IMR-90 (cell line): ENCODE data around the gene DNAJA1. TPM values are rescaled to one million over a fixed set of nuclear protein-coding genes. Genes with fewer than 3 reads are reported as not detected.

Experiments used
- ATAC-seq: fragments of 200-7000 bp; cut with Tn5 transposase; 2 replicates; pipeline ENCODE4 v1.9.1; 2020; ENCODE audit warnings: low read depth, mild to moderate bottlenecking, moderate library complexity
- BruUV-seq: library from RNA; stranded (reverse); fragments of 400-500 nt; replicated peaks from 2 replicates; lab custom pipeline; 2021; lab: Mats Ljungman, UMichigan
- CTCF ChIA-PET: fragments of 300-600 bp; formaldehyde crosslinking; extraction: SDS; loops from one replicate; lab custom pipeline; 2021; ENCODE audit warnings: antibody characterized with exemption; lab: Yijun Ruan, JAX
- POLR2A ChIA-PET: fragments of 300-600 bp; sonication (Branson Sonifier 250); formaldehyde crosslinking; loops from one replicate; lab custom pipeline; 2022; ENCODE audit warnings: antibody characterized with exemption; ENCODE audit not compliant: unreplicated experiment; lab: Charles Lee
- DNase-seq: peaks from one replicate; pipeline ENCODE4 v3.0.0; 2013
- H2AFZ ChIP-seq: replicated peaks from 2 replicates; pipeline ENCODE3; 2013; ENCODE audit warnings: low read length, mild to moderate bottlenecking; ENCODE audit not compliant: poor library complexity
- H2AK5ac ChIP-seq: 2 replicates; pipeline ENCODE4 v1.6.1; 2013; ENCODE audit warnings: low read depth, low read length, inconsistent platforms
- H2AK9ac ChIP-seq: replicated peaks from 2 replicates; pipeline ENCODE3; 2013; ENCODE audit warnings: mild to moderate bottlenecking, low read depth, low read length, moderate library complexity; ENCODE audit not compliant: poor library complexity
- H2BK120ac ChIP-seq: 2 replicates; pipeline ENCODE4 v1.6.1; 2013; ENCODE audit warnings: low read depth, low read length, inconsistent platforms
- H2BK15ac ChIP-seq: 3 replicates; pipeline ENCODE4 v1.6.1; 2013; ENCODE audit warnings: low read depth, low read length, inconsistent platforms
- H2BK20ac ChIP-seq: 2 replicates; pipeline ENCODE4 v1.6.1; 2013; ENCODE audit warnings: low read depth, mild to moderate bottlenecking, inconsistent platforms, low read length, moderate library complexity
- H2BK5ac ChIP-seq: 2 replicates; pipeline ENCODE4 v1.6.1; 2013; ENCODE audit warnings: mild to moderate bottlenecking, low read depth, low read length, inconsistent platforms; ENCODE audit not compliant: poor library complexity, severe bottlenecking
- H3K14ac ChIP-seq: replicated peaks from 2 replicates; pipeline ENCODE4 v1.6.1; 2013; ENCODE audit warnings: low read depth, low read length, inconsistent platforms
- H3K18ac ChIP-seq: 2 replicates; pipeline ENCODE4 v1.6.1; 2013; ENCODE audit warnings: low read depth, low read length, control low read depth
- H3K23ac ChIP-seq: 2 replicates; pipeline ENCODE4 v1.6.1; 2013; ENCODE audit warnings: low read depth, low read length, inconsistent platforms
- H3K27ac ChIP-seq: 2 replicates; pipeline ENCODE4 v1.5.1; 2013; ENCODE audit warnings: mild to moderate bottlenecking, control low read depth, low read length; ENCODE audit not compliant: insufficient read depth
- H3K27me3 ChIP-seq: 2 replicates; pipeline ENCODE4 v1.6.1; 2013; ENCODE audit warnings: low read length; ENCODE audit not compliant: control insufficient read depth, insufficient read depth
- H3K36me3 ChIP-seq: 2 replicates; pipeline ENCODE4 v1.6.1; 2013; ENCODE audit warnings: low read length, mixed read lengths; ENCODE audit not compliant: control insufficient read depth, insufficient read depth
- H3K4ac ChIP-seq: 2 replicates; pipeline ENCODE4 v1.6.1; 2013; ENCODE audit warnings: low read depth, low read length, inconsistent platforms
- H3K4me1 ChIP-seq: 2 replicates; pipeline ENCODE4 v1.6.1; 2013; ENCODE audit warnings: low read length, mixed read lengths; ENCODE audit not compliant: control insufficient read depth, insufficient read depth
- H3K4me2 ChIP-seq: 2 replicates; pipeline ENCODE4 v1.6.1; 2013; ENCODE audit warnings: low read depth, mild to moderate bottlenecking, control low read depth, low read length, moderate library complexity
- H3K4me3 ChIP-seq: 2 replicates; pipeline ENCODE4 v1.5.1; 2013; ENCODE audit warnings: low read depth, mild to moderate bottlenecking, control low read depth, low read length, moderate library complexity; ENCODE audit not compliant: insufficient read depth
- H3K56ac ChIP-seq: 2 replicates; pipeline ENCODE4 v1.6.1; 2013; ENCODE audit warnings: low read length, inconsistent platforms; ENCODE audit not compliant: insufficient read depth; ENCODE audit errors: extremely low read depth
- H3K79me1 ChIP-seq, 2 experiments: 2 replicates each; pipeline ENCODE4 v1.6.1; 2013; ENCODE audit warnings: low read length in 2 of 2, inconsistent platforms in 1 of 2, low read depth in 1 of 2
- H3K9ac ChIP-seq: 2 replicates; pipeline ENCODE4 v1.6.1; 2013; ENCODE audit warnings: low read depth, low read length, control low read depth
- H3K9me1 ChIP-seq: 2 replicates; pipeline ENCODE4 v1.6.1; 2013; ENCODE audit warnings: low read length, inconsistent platforms; ENCODE audit not compliant: insufficient read depth
- H3K9me3 ChIP-seq: 2 replicates; pipeline ENCODE4 v1.6.1; 2013; ENCODE audit warnings: low read length; ENCODE audit not compliant: control insufficient read depth, insufficient read depth
- H4K20me1 ChIP-seq: 2 replicates; pipeline ENCODE4 v1.6.1; 2013; ENCODE audit warnings: low read length, inconsistent platforms; ENCODE audit not compliant: insufficient read depth
- H4K5ac ChIP-seq: 2 replicates; pipeline ENCODE4 v1.6.1; 2013; ENCODE audit warnings: mild to moderate bottlenecking, low read depth, low read length, control low read depth
- H4K8ac ChIP-seq, 2 experiments: 2 replicates each; pipeline ENCODE4 v1.6.1; 2013; ENCODE audit warnings: low read depth in 2 of 2, low read length in 2 of 2, control low read depth in 1 of 2, inconsistent platforms in 1 of 2
- H4K91ac ChIP-seq: 2 replicates; pipeline ENCODE4 v1.6.1; 2013; ENCODE audit warnings: low read depth, low read length, inconsistent platforms; ENCODE audit not compliant: insufficient read depth
- CEBPB ChIP-seq: IDR thresholded peaks from 2 replicates; pipeline ENCODE4 v1.6.1; 2012; ENCODE audit warnings: low read depth, low read length, improper control_type of control experiment
- MAFK ChIP-seq: IDR thresholded peaks from 2 replicates; pipeline ENCODE4 v1.6.1; 2012; ENCODE audit warnings: low read depth, low read length, improper control_type of control experiment
- POLR2A ChIP-seq: IDR thresholded peaks from 2 replicates; pipeline ENCODE4 v1.6.1; 2012; ENCODE audit warnings: mild to moderate bottlenecking, low read depth, low read length
- RFX5 ChIP-seq: IDR thresholded peaks from 2 replicates; pipeline ENCODE4 v1.8.0; 2012; ENCODE audit warnings: low read depth, mild to moderate bottlenecking, low read length, moderate library complexity
- WGBS, 2 experiments: methylation state at CpG; one replicate each; pipeline versions ENCODE4 v1.1.5 to v1.1.7; 2013; ENCODE audit warnings: missing lambda C conversion rate in 2 of 2; ENCODE audit not compliant: insufficient read length in 1 of 2; ENCODE audit errors: extremely low coverage in 2 of 2; 5-methylcytosine and 5-hydroxymethylcytosine counted together
- dilution Hi-C: fragments of 300-500 bp; cut with HindIII; formaldehyde crosslinking; loops from one replicate; pipeline ENCODE4 v1.14.3; 2018; ENCODE audit warnings: low sequenced_read_pairs; ENCODE audit not compliant: unreplicated experiment
- in situ Hi-C: fragments of 300-500 bp; cut with MboI; formaldehyde crosslinking; loops from 3 replicates; pipeline ENCODE4 v1.14.3; 2019; ENCODE audit warnings: low sequenced_read_pairs, inconsistent platforms, mixed read lengths
- intact Hi-C: fragments of 100-400 bp; cut with micrococcal nuclease; formaldehyde crosslinking; loops from 2 replicates; pipeline ENCODE4 v1.10.0; 2022
- polyA plus RNA-seq, 3 experiments: library from polyadenylated mRNA; depleted of rRNA; stranded (reverse); fragments of >200 nt; gene quantifications; 2 replicates each; pipeline ENCODE4 v1.2.3, GENCODE V29; 2012; ENCODE audit warnings: low replicate concordance in 1 of 3
- total RNA-seq: library from RNA; depleted of rRNA; stranded (reverse); fragments of >200 nt; gene quantifications from 2 replicates; pipeline ENCODE4 v1.2.3, GENCODE V29; 2012

Gene DNAJA1
- total and polyA plus RNA-seq, 2 of the 4 experiments (the other 2 are of a cell fraction), result 59.5 to 118 TPM

- H3K56ac ChIP-seq, result no peak overlapping the region
- H3K14ac ChIP-seq, result no peak overlapping the region
- in situ Hi-C loops, result no loop called here
- H3K4me1 ChIP-seq, result peaks cover 2% of the 10 kb centered on the region
- H3K4me3 ChIP-seq, result no peak overlapping the region
- H4K5ac ChIP-seq, result no peak overlapping the region
- no peak overlapping the region for H3K18ac ChIP-seq
- peaks cover 30 to 48% of the 10 kb centered on the region in 2 experiments for H3K79me1 ChIP-seq
- no peak overlapping the region for H2AK9ac ChIP-seq
- H4K91ac ChIP-seq, result no peak overlapping the region
- no peak overlapping the region for H2BK120ac ChIP-seq
- H2AK5ac ChIP-seq, result no peak overlapping the region
- H3K4ac ChIP-seq, result no peak overlapping the region
- no peak overlapping the region for H4K8ac ChIP-seq
- H3K23ac ChIP-seq, result 0 out of 2 replicates have a peak overlapping the region, but pooled peaks have one; percentile 8
- no CpG with 5 or more reads among the region's 4 CpGs for WGBS, 2 experiments
- CTCF ChIA-PET, result no interaction called here
- no peak overlapping the region for H3K9ac ChIP-seq
- H3K9me1 ChIP-seq, result no peaks in the 10 kb centered on the region
- POLR2A ChIA-PET, result no interaction called here
- dilution Hi-C loops, result no loop called here
- DNase-seq, result peak; percentile 75
- H2BK15ac ChIP-seq, result no peak overlapping the region
- peaks cover 75% of the 10 kb centered on the region for H4K20me1 ChIP-seq
- H3K27ac ChIP-seq, result no peak overlapping the region
- intact Hi-C loops, result no loop called here
- no peaks in the 10 kb centered on the region for H3K9me3 ChIP-seq
- no peak overlapping the region for H2AFZ ChIP-seq
- H2BK5ac ChIP-seq, result peak overlapping the region; percentile 46
- peaks cover 39% of the 10 kb centered on the region for H3K36me3 ChIP-seq
- BruUV-seq, result no TSS peak
- ATAC-seq, result no peak
- TF ChIP-seq CEBPB, result peak; percentile 90
- TF ChIP-seq POLR2A, result 0 out of 2 replicates have a peak, but pooled peaks have one; percentile 25
- TF ChIP-seq RFX5, result no peak
- no peak for TF ChIP-seq MAFK
- no peak overlapping the region for H2BK20ac ChIP-seq
- no peaks in the 10 kb centered on the region for H3K27me3 ChIP-seq
- H3K4me2 ChIP-seq, result peak overlapping the region; percentile 66; the same call in 1 of the 2 replicates
Observed at GRCh38 chr9:33029231-33029786, 4.2 kb downstream of the DNAJA1 start.
